HG03159 (cell line): ENCODE results near the gene AK1.

ENCODE experiments used
- ATAC-seq: cut with Tn5 transposase; IDR thresholded peaks from one replicate; pipeline ENCODE4 v1.9.1; 2021; ENCODE audit warnings: mild to moderate bottlenecking, moderate library complexity; ENCODE audit not compliant: unreplicated experiment

Gene AK1

DNA sequence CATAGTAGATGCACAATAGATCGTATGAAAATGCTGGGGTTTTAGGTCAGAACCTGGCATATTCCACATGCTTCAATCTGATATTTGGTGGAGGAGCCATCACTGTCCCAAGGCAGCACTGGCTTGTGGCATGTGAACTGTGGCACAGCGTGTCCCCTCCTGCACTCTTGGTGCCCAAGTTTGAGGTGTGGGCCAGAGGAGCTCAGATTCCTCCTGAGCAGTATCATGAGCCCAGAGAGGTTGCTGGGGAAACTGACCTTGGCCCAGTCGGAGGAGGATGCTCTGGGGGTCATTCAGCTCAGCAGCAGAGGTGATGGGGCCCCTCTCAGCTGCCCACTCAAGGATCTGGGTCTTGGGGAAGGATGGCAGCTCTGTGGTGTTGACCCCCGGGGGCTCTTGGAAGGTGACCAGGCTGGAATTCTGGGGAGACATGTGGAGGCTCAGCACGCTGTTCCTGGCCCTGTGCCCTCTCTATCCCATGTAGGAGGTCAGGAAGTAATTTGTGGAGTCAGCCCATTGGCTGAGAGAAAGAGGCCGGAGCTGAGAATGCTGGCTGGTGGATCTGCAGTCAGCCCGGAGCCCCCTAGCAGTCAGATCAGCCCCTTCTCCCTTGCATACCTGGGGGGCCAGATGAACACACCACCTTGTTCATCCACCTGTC lies 51.1 kb downstream of the AK1 start:
- no peak for ATAC-seq

DNA sequence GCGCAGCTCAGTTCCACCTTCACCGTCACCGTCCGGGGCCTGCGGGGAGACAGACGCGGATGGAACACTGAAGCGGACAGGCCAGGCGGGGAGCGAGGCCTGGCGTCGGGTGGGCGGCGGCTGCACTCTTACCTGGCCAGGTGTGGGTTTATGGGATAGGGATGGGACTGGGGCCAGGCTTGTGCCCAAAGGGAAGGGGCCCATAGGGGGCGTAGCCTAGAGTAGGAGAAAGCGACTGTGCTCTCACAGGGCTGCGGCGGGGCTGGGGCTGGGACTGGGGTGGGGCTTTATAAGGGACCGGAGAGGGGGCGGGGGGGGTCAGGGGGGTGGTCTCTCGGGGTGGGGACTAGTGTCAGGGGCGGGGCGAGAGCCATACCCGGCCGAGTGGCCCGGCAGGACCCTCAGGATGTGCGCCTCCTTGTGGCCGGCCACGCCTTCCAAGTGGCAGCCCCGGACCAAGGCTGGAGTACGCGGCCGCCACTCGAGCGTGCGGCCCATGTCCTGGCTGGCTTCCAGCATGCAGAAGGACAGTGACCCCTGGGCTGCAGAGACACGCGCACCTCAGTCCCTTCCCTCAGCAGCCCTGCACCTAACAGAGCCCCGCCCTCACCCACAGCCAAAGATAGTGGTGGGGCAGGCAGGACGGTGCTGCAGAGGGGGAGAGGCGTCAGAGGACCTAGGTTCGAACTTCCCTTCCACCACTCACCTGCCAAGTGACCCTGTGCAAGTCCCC lies 52.0 kb downstream of the AK1 start:
- ATAC-seq, result no peak

DNA sequence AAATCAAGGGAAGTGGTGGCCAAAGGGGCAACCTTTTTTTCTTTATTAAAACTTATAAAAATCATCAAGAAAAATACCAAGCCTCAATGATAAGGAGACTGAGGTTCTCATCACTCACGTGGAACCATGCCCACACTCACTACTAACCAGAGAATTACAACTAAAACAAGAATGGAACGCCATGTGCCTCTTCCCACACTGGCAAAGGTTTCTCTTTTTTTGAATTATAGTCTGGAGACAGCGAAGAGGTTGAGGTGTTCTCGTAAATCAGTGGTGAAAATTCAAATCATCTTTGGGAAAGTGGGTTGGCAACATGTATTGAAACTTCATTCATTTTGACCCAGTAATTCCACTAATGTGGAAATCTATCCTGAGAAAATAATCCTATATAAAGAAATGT lies 55.4 kb downstream of the AK1 start:
- ATAC-seq, result no peak

DNA sequence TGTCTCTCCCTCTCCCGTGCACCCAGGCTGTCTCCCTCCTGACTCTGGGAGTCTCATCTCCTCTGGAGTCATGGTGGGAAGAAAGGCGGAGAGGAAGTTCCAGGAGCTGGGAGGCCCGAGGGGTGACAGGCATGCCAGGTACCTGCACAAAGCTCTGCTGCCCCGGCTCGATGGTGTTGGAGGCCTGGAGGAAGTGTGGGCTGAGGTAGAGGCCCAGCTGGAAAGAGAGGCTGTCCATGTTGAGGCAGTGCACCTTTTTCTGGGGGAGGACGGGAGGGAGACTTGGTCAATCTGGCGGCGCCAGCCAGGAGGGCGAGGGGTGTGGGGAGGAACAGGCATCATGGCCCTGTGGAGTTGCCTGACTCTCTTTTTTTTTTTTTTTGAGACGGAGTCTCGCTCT lies 58.9 kb downstream of the AK1 start:
- no peak for ATAC-seq

DNA sequence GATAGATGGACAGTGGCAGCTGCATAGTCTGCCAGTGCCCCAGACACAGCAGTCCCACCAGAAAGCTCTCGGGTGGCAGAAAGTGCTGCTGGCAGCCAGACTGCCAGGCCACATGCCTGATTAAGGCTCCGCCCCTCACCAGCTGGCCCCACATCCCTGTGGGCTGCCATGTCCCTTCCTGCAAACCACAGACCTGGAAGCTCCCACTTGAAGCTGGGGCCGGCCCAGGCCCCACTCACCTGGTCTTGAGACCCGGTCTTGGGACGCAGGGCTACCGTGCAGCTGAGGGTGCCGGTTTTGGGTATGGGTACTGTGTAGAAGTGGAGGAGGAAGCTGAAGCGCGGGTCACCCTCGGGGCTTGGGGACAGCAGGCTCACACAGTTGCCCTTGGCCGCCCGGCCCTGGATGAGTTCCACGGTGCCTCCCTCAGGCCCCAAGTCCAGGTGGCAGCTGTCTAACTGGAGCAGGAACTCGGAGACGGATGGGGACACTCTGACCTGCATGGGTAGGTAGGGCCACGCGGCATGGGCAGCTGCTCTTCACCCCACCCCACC lies 59.5 kb downstream of the AK1 start:
- no peak for ATAC-seq

DNA sequence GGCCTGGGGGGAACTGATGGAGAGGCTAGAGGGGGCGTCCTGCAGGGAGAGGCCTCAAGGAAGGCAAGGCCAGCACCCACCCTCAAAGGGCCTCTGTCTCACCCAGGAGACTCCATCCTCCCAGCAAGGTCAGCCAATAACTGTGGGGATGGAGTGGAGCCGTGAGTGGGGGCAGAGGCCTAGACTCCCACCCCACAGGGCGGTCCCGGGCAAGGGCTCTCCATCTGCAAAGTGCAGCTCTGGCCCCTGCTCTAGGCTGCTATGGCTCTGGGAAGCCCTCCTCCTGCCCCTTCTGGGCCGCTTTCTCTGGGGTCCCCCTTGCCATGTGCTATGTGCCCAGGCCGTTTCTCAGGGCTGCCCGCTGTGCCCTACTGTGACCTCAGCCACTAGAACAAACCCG lies 60.7 kb downstream of the AK1 start:
- no peak for ATAC-seq
